ENCODE results near the gene DLG3. TPM values are rescaled to one million over a fixed set of nuclear protein-coding genes. Genes with fewer than 3 reads are reported as not detected.

The DLG3 gene
- total RNA-seq, 4 donors from 2014 or later, result 31.8 to 59.4 (median 54.8) TPM

DNA sequence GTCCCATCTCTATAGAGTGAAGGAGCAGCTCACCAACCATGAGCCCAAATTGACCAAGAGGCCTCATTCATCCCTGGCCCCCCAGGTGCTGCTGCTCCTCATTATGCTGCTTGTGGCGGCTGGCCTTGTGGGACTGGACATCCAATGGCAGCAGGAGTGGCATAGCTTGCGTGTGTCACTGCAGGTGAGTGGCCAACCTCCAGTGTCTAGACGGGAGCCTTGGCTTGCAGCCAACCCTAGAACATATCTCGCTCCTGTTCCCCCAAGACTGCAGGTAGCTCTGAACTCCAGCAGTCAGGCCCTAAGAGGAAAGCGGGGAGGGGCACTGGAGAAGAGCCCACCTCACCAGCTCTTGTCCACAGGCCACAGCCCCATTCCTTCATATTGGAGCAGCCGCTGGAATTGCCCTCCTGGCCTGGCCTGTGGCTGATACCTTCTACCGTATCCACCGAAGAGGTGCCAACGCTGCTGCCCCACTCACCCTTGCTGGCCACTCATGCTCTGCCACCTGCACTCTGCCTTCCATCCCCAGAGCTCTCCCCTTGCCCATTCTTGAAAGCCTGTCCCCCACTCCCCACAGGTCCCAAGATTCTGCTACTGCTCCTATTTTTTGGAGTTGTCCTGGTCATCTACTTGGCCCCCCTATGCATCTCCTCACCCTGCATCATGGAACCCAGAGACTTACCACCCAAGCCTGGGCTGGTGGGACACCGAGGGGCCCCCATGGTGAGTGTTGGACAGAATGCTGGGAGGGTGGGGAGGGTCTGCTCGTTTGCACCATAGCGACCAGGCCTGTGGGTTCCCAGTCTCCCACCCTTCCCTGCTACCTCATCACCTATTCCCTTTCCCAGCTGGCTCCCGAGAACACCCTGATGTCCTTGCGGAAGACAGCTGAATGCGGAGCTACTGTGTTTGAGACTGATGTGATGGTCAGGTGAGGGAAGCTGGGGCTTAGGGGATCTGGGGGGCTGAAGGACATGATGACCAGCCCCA is 18.1 kb upstream of the DLG3 start:
- Histone ChIP-seq H3K4me1 (no peaks in the 10 kb centered on the region), H3K9me3 (no peaks in the 10 kb centered on the region), H3K4me3 (no peak overlapping the region), H3K27ac (no peak overlapping the region), H3K36me3 (no peaks in the 10 kb centered on the region), H3K27me3 (no peaks in the 10 kb centered on the region)
- no peak for DNase-seq
- intact Hi-C loops (cut with DNase I; ENCODE audit: low total_unique reads) (no loop called here), in situ Hi-C loops (cut with MboI; ENCODE audit: low pct_ligation_motif_present in 1 of 4, low pct_unique_long_range_greater_than_20kb in 1 of 4, low sequenced_read_pairs in 3 of 4) (no loop called here)
- TF ChIP-seq POLR2AphosphoS5 (IDR thresholded peaks at IDR 0.05) (no peak), POLR2A (IDR thresholded peaks at IDR 0.05) (no peak), EP300 (IDR thresholded peaks at IDR 0.05; ENCODE audit: low read depth) (no peak)
- TF ChIP-seq, protein P1, sequence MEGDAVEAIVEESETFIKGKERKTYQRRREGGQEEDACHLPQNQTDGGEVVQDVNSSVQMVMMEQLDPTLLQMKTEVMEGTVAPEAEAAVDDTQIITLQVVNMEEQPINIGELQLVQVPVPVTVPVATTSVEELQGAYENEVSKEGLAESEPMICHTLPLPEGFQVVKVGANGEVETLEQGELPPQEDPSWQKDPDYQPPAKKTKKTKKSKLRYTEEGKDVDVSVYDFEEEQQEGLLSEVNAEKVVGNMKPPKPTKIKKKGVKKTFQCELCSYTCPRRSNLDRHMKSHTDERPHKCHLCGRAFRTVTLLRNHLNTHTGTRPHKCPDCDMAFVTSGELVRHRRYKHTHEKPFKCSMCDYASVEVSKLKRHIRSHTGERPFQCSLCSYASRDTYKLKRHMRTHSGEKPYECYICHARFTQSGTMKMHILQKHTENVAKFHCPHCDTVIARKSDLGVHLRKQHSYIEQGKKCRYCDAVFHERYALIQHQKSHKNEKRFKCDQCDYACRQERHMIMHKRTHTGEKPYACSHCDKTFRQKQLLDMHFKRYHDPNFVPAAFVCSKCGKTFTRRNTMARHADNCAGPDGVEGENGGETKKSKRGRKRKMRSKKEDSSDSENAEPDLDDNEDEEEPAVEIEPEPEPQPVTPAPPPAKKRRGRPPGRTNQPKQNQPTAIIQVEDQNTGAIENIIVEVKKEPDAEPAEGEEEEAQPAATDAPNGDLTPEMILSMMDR (IDR thresholded peaks at IDR 0.05), result no peak
- WGBS, 2 donors (ENCODE audit: low coverage in 1 of 2), result 88% methylated on average over 15 of the region's 15 CpGs; no CpG with 5 or more reads in 1 of the 2 donors

GRCh38 chrX:70427365-70427764 is 17.3 kb upstream of the DLG3 start:
- Histone ChIP-seq H3K4me3 (no peak overlapping the region), H3K27ac (no peak overlapping the region), H3K9me3 (no peaks in the 10 kb centered on the region), H3K27me3 (no peaks in the 10 kb centered on the region), H3K36me3 (no peaks in the 10 kb centered on the region), H3K4me1 (no peaks in the 10 kb centered on the region)
- no peak for DNase-seq
- TF ChIP-seq POLR2A (IDR thresholded peaks at IDR 0.05) (no peak), EP300 (IDR thresholded peaks at IDR 0.05; ENCODE audit: low read depth) (no peak), POLR2AphosphoS5 (IDR thresholded peaks at IDR 0.05) (no peak)
- TF ChIP-seq, protein P1 (IDR thresholded peaks at IDR 0.05), result no peak
- 58% methylated on average over 2 of the region's 2 CpGs; no CpG with 5 or more reads in 1 of the 2 donors for WGBS, 2 donors (ENCODE audit: low coverage in 1 of 2)
- intact Hi-C loops (cut with DNase I; ENCODE audit: low total_unique reads) (no loop called here), in situ Hi-C loops (cut with MboI; ENCODE audit: low pct_ligation_motif_present in 1 of 4, low pct_unique_long_range_greater_than_20kb in 1 of 4, low sequenced_read_pairs in 3 of 4) (no loop called here)

DNA sequence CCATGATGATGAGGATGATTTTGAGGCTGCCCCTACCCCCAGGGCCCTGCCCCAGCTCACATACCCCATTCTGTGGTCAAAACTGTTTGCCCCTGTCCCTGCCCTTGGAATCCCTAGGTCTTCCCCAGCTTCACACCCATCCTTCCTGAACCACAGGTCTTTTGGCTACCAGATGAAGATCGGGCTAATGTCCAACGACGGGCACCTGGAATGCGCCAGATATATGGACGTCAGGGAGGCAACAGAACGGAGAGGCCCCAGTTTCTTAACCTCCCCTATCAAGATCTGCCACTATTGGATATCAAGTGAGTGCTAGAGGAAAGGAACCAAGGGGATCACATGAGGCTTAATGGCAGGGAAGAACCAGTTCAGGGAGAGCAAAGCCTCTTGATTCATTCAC is 14.9 kb upstream of the DLG3 start:
- Histone ChIP-seq H3K4me3 (no peak overlapping the region), H3K9me3 (no peaks in the 10 kb centered on the region), H3K27me3 (no peaks in the 10 kb centered on the region), H3K4me1 (peaks cover 0 to 4% (median under 1%) of the 10 kb centered on the region in 4 donors), H3K27ac (no peak overlapping the region), H3K36me3 (no peaks in the 10 kb centered on the region)
- intact Hi-C loops (cut with DNase I; ENCODE audit: low total_unique reads) (loop anchor here (5.0 kb wide), 1 partner anchor 1153 kb away; no protein-coding TSS in a partner anchor), in situ Hi-C loops (cut with MboI; ENCODE audit: low pct_ligation_motif_present in 1 of 4, low pct_unique_long_range_greater_than_20kb in 1 of 4, low sequenced_read_pairs in 3 of 4) (no loop called here)
- no peak for TF ChIP-seq POLR2AphosphoS5 (IDR thresholded peaks at IDR 0.05)
- TF ChIP-seq POLR2A (IDR thresholded peaks at IDR 0.05), result no peak
- TF ChIP-seq, protein P1 (IDR thresholded peaks at IDR 0.05), result no peak
- TF ChIP-seq EP300 (IDR thresholded peaks at IDR 0.05; ENCODE audit: low read depth), result no peak
- no peak for DNase-seq
- 85% methylated on average over 6 of the region's 6 CpGs; no CpG with 5 or more reads in 1 of the 2 donors for WGBS, 2 donors (ENCODE audit: low coverage in 1 of 2)

Measured in transverse colon (tissue), 4 donors.